ENCODE results near the gene SPDYE2. TPM values are rescaled to one million over a fixed set of nuclear protein-coding genes. Genes with fewer than 3 reads are reported as not detected.
"Not testable (repeated sequence)": the region's sequence is repeated elsewhere in the genome, so short reads cannot be mapped to it uniquely, and the experiment has no call there.

The SPDYE2 gene
- total RNA-seq, 1 experiment from 2014 or later, result not detected

GRCh38 chr7:102604431-102605145 lies 53.6 kb downstream of the SPDYE2 start:
- not testable (repeated sequence) for H3K36me3 ChIP-seq (replicated peaks; ENCODE audit: control insufficient read depth, insufficient read depth, low read length); H3K27me3 ChIP-seq (ENCODE audit: control insufficient read depth, insufficient read depth, low read length); H3K4me3 ChIP-seq (ENCODE audit: insufficient read depth, low read depth, low read length); DNase-seq

- not testable (repeated sequence) for H3K27me3 ChIP-seq (ENCODE audit: control insufficient read depth, insufficient read depth, low read length); H3K4me3 ChIP-seq (ENCODE audit: insufficient read depth, low read depth, low read length); H3K36me3 ChIP-seq (replicated peaks; ENCODE audit: control insufficient read depth, insufficient read depth, low read length); DNase-seq
Observed at GRCh38 chr7:102606848-102607247, 55.8 kb downstream of the SPDYE2 start.

- not testable (repeated sequence) for H3K4me3 ChIP-seq (ENCODE audit: insufficient read depth, low read depth, low read length); H3K27me3 ChIP-seq (ENCODE audit: control insufficient read depth, insufficient read depth, low read length); H3K36me3 ChIP-seq (replicated peaks; ENCODE audit: control insufficient read depth, insufficient read depth, low read length); DNase-seq
Observed at GRCh38 chr7:102609734-102610133, 58.7 kb downstream of the SPDYE2 start.

GRCh38 chr7:102610441-102610840 lies 59.4 kb downstream of the SPDYE2 start:
- H3K4me3 ChIP-seq (ENCODE audit: insufficient read depth, low read depth, low read length); H3K27me3 ChIP-seq (ENCODE audit: control insufficient read depth, insufficient read depth, low read length); H3K36me3 ChIP-seq (replicated peaks; ENCODE audit: control insufficient read depth, insufficient read depth, low read length); DNase-seq: not testable (repeated sequence)

GRCh38 chr7:102611013-102611674 lies 60.1 kb downstream of the SPDYE2 start:
- not testable (repeated sequence) for H3K36me3 ChIP-seq (replicated peaks; ENCODE audit: control insufficient read depth, insufficient read depth, low read length); H3K4me3 ChIP-seq (ENCODE audit: insufficient read depth, low read depth, low read length); H3K27me3 ChIP-seq (ENCODE audit: control insufficient read depth, insufficient read depth, low read length); DNase-seq

- not testable (repeated sequence) for DNase-seq; H3K36me3 ChIP-seq (replicated peaks; ENCODE audit: control insufficient read depth, insufficient read depth, low read length); H3K4me3 ChIP-seq (ENCODE audit: insufficient read depth, low read depth, low read length); H3K27me3 ChIP-seq (ENCODE audit: control insufficient read depth, insufficient read depth, low read length)
Observed at GRCh38 chr7:102611675-102612325, 60.8 kb downstream of the SPDYE2 start.

Other genes with a start within 250 kb of the SPDYE2 start
- not detected in 2 replicates for gene SPDYE6, start 194.8 kb upstream of the SPDYE2 start, total RNA-seq (2014; rRNA removed; shearing (Covaris generic))
- 20.5 and 24.4 TPM in 2 replicates for gene PRKRIP1, start 154.9 kb upstream of the SPDYE2 start, total RNA-seq (2014; rRNA removed; shearing (Covaris generic))
- 13.3 and 17.3 TPM in 2 replicates for gene ORAI2, start 117.7 kb upstream of the SPDYE2 start, total RNA-seq (2014; rRNA removed; shearing (Covaris generic))
- 29.1 and 30.5 TPM in 2 replicates for gene ALKBH4, start 86.4 kb upstream of the SPDYE2 start, total RNA-seq (2014; rRNA removed; shearing (Covaris generic))
- 54.0 and 67.2 TPM in 2 replicates for gene LRWD1, start 86.2 kb upstream of the SPDYE2 start, total RNA-seq (2014; rRNA removed; shearing (Covaris generic))
- 40.9 and 42.2 TPM in 2 replicates for gene POLR2J, start 72.3 kb upstream of the SPDYE2 start, total RNA-seq (2014; rRNA removed; shearing (Covaris generic))
- gene RASA4B, start 33.4 kb upstream of the SPDYE2 start, total RNA-seq (2014; rRNA removed; shearing (Covaris generic)), result 3.2 and 5.9 TPM in 2 replicates
- gene UPK3BL2, start 7.5 kb upstream of the SPDYE2 start, total RNA-seq (2014; rRNA removed; shearing (Covaris generic)), result 4.0 and 13.2 TPM in 2 replicates
- gene POLR2J3, start 21.4 kb downstream of the SPDYE2 start, total RNA-seq (2014; rRNA removed; shearing (Covaris generic)), result 12.7 and 13.8 TPM in 2 replicates
- gene RASA4, start 65.5 kb downstream of the SPDYE2 start, total RNA-seq (2014; rRNA removed; shearing (Covaris generic)), result 7.8 and 9.3 TPM in 2 replicates
- 21.6 and 28.3 TPM in 2 replicates for gene UPK3BL1, start 91.6 kb downstream of the SPDYE2 start, total RNA-seq (2014; rRNA removed; shearing (Covaris generic))
- not detected in 2 replicates for gene SPDYE2B, start 99.1 kb downstream of the SPDYE2 start, total RNA-seq (2014; rRNA removed; shearing (Covaris generic))
- 0.83 and 1.7 TPM in 2 replicates for gene POLR2J2, start 120.4 kb downstream of the SPDYE2 start, total RNA-seq (2014; rRNA removed; shearing (Covaris generic))
- gene FAM185A, start 197.8 kb downstream of the SPDYE2 start, total RNA-seq (2014; rRNA removed; shearing (Covaris generic)), result 3.5 and 5.1 TPM in 2 replicates

Measured in H7 (cell line).